Prostate gland (tissue), 2 donors: ENCODE results near the gene NME2. TPM values are rescaled to one million over a fixed set of nuclear protein-coding genes. Genes with fewer than 3 reads are reported as not detected.

Source experiments
- DNase-seq: peaks from one replicate; pipeline ENCODE4 v3.0.0-alpha.2; 2019; ENCODE audit warnings: low spot score
- H3K27ac ChIP-seq, 2 donors: fragments of 200-600 bp; sonication (generic); 2 replicates each; pipeline ENCODE4 v1.5.1; 2017 to 2019
- H3K27me3 ChIP-seq: fragments of 200-600 bp; sonication (generic); replicated peaks from 2 replicates; pipeline ENCODE4 v1.5.1; 2019; ENCODE audit not compliant: insufficient read depth
- H3K36me3 ChIP-seq, 2 donors: fragments of 200-600 bp; sonication (generic); 1 replicate in 1 of 2; 2 replicates in 1 of 2; pipeline versions ENCODE4 v1.5.1 to v1.8.1; 2017 to 2019
- H3K4me1 ChIP-seq: fragments of 200-600 bp; sonication (generic); replicated peaks from 2 replicates; pipeline ENCODE4 v1.5.1; 2019
- H3K4me3 ChIP-seq, 2 donors: fragments of 200-600 bp; sonication (generic); 2 replicates each; pipeline ENCODE4 v1.5.1; 2017 to 2019
- H3K9me3 ChIP-seq: fragments of 200-600 bp; sonication (generic); 2 replicates; pipeline ENCODE4 v1.5.1; 2017
- POLR2A ChIP-seq: fragments of 450-650 bp; IDR thresholded peaks from one replicate; pipeline ENCODE4 v1.6.1; 2016; ENCODE audit warnings: antibody characterized with exemption, mild to moderate bottlenecking
- POLR2AphosphoS5 ChIP-seq: sonication (generic); formaldehyde crosslinking; IDR thresholded peaks from one replicate; pipeline ENCODE4 v1.6.1; 2017; ENCODE audit warnings: antibody characterized with exemption
- WGBS: methylation state at CpG from one replicate; pipeline ENCODE4 v1.1.5; 2018; 5-methylcytosine and 5-hydroxymethylcytosine counted together
- intact Hi-C: fragments of 100-400 bp; cut with DNase I; formaldehyde crosslinking; loops from one replicate; pipeline ENCODE4 v1.14.2; 2022
- total RNA-seq, 2 donors: library from RNA; depleted of rRNA; stranded (reverse); fragments of >200 nt; gene quantifications; one replicate each; pipeline ENCODE4 v1.1.0, GENCODE V29; 2016
- TF ChIP-seq, protein P1 (sequence below), 4 experiments: fragments of 200-600 bp in 2 of 4; fragments of 450-650 bp in 2 of 4; sonication (generic) in 2 of 4; IDR thresholded peaks; 1 replicate in 3 of 4; 2 replicates in 1 of 4; pipeline ENCODE4 v1.5.1; 2016 to 2019; ENCODE audit warnings: antibody characterized with exemption in 4 of 4, mild to moderate bottlenecking in 2 of 4, moderate library complexity in 2 of 4

The NME2 gene
- total RNA-seq, 2 donors from 2014 or later, result 208 to 479 TPM

DNA sequence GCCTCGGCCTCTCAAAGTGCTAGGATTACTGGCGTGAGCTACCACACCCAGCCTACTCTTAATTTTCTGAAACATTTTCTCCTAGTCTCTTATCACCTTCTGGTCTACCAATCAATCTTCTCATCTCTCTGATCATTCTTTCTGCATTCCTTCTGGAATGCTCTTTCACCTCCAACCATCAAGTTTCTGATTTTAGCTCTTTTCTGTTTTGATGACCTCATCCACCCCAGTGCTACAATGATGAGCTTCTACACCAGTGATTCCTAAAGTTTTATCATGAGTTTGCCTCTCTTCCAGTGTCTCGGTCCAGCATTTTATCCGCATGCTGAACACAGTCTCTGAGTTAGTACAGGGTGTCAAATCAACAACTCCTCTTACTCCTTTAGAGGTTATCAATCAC lies 31.5 kb downstream of the NME2 start:
- Histone ChIP-seq H3K4me3 (no peak overlapping the region), H3K9me3 (no peaks in the 10 kb centered on the region), H3K4me1 (no peaks in the 10 kb centered on the region), H3K36me3 (peaks cover 3 to 9% of the 10 kb centered on the region in 2 donors), H3K27me3 (no peaks in the 10 kb centered on the region), H3K27ac (no peak overlapping the region)
- TF ChIP-seq POLR2A, result no peak
- TF ChIP-seq POLR2AphosphoS5, result no peak
- TF ChIP-seq, protein P1, sequence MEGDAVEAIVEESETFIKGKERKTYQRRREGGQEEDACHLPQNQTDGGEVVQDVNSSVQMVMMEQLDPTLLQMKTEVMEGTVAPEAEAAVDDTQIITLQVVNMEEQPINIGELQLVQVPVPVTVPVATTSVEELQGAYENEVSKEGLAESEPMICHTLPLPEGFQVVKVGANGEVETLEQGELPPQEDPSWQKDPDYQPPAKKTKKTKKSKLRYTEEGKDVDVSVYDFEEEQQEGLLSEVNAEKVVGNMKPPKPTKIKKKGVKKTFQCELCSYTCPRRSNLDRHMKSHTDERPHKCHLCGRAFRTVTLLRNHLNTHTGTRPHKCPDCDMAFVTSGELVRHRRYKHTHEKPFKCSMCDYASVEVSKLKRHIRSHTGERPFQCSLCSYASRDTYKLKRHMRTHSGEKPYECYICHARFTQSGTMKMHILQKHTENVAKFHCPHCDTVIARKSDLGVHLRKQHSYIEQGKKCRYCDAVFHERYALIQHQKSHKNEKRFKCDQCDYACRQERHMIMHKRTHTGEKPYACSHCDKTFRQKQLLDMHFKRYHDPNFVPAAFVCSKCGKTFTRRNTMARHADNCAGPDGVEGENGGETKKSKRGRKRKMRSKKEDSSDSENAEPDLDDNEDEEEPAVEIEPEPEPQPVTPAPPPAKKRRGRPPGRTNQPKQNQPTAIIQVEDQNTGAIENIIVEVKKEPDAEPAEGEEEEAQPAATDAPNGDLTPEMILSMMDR (IDR thresholded peaks at IDR 0.05), result no peak
- intact Hi-C loops, result no loop called here
- WGBS, result 96% methylated on average over 4 of the region's 4 CpGs
- DNase-seq, result no peak

DNA sequence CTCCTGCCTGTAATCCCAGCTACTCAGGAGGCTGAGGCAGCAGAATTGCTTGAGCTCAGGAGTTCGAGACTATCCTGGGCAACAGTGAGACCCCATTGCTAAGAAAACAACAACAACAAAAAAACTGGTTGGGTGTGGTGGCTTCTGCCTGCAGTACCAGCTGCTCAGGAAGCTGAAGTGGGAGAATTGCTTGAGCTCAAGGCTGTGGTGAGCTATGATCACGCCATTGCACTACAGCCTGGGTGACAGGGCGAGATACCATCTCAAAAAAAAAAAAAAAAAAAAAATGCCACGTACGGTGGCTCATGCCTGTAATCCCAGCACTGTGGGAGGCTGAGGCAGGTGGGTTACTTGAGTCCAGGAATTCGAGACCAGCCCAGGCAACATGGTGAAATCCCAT lies 34.1 kb downstream of the NME2 start:
- Histone ChIP-seq H3K4me1 (no peaks in the 10 kb centered on the region), H3K4me3 (no peak overlapping the region), H3K27me3 (no peaks in the 10 kb centered on the region), H3K9me3 (no peaks in the 10 kb centered on the region), H3K36me3 (peaks cover 3 to 9% of the 10 kb centered on the region in 2 donors), H3K27ac (no peak overlapping the region)
- TF ChIP-seq POLR2A (no peak), POLR2AphosphoS5 (no peak)
- TF ChIP-seq, protein P1 (IDR thresholded peaks at IDR 0.05), result no peak
- intact Hi-C loops, result no loop called here
- no peak for DNase-seq
- whole genome bisulfite sequencing, result 97% methylated on average over 6 of the region's 6 CpGs

- no peak overlapping the region for H3K27ac ChIP-seq
- WGBS, result 85% methylated on average over 2 of the region's 2 CpGs
- no peaks in the 10 kb centered on the region for H3K9me3 ChIP-seq
- TF ChIP-seq, protein P1 (IDR thresholded peaks at IDR 0.05), result no peak
- no peak for TF ChIP-seq POLR2A
- TF ChIP-seq POLR2AphosphoS5, result no peak
- DNase-seq, result no peak
- H3K27me3 ChIP-seq, result no peaks in the 10 kb centered on the region
- H3K4me3 ChIP-seq, result no peak overlapping the region
- H3K36me3 ChIP-seq, result peaks cover 3 to 6% of the 10 kb centered on the region in 2 donors
- intact Hi-C loops, result no loop called here
- H3K4me1 ChIP-seq, result no peaks in the 10 kb centered on the region
These were observed 34.6 kb downstream of the NME2 start for GRCh38 chr17:51200846-51201245.

GRCh38 chr17:51203838-51204237 lies 37.6 kb downstream of the NME2 start:
- no peaks in the 10 kb centered on the region for H3K4me1 ChIP-seq
- H3K27me3 ChIP-seq, result no peaks in the 10 kb centered on the region
- no peak overlapping the region for H3K4me3 ChIP-seq
- TF ChIP-seq POLR2AphosphoS5, result no peak
- TF ChIP-seq, protein P1 (IDR thresholded peaks at IDR 0.05), result no peak
- no peak for TF ChIP-seq POLR2A
- intact Hi-C loops, result no loop called here
- H3K9me3 ChIP-seq, result no peaks in the 10 kb centered on the region
- H3K27ac ChIP-seq, result no peak overlapping the region
- no peak for DNase-seq
- peaks cover 3 to 4% of the 10 kb centered on the region in 2 donors for H3K36me3 ChIP-seq

DNA sequence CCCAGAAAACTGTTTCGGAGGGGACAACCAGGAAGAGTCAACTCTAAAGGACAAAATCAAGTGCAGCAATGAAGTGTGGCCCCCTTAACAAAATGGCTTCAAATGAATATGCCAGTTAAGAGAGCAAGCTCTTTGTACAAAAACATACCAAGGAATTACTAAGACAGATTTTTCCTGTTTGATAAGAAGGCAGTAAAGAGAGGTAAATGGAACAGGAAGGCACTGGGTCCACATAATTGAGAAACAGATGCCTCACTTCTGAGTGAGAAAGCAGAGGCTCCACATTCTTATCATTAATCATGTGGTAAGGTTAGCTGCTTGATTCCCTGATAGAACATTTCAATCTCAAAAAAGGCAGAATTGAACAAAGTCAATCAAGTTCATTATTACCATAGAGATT lies 48.7 kb downstream of the NME2 start:
- intact Hi-C loops, result no loop called here
- DNase-seq, result no peak

More for the DNA sequence above, 48.7 kb downstream of the NME2 start:
- Histone ChIP-seq H3K4me1 (peaks cover 5% of the 10 kb centered on the region), H3K4me3 (no peak overlapping the region), H3K27me3 (no peaks in the 10 kb centered on the region), H3K27ac (no peak overlapping the region), H3K9me3 (no peaks in the 10 kb centered on the region), H3K36me3 (no peaks in the 10 kb centered on the region)
- TF ChIP-seq, protein P1 (IDR thresholded peaks at IDR 0.05), result no peak
- no peak for TF ChIP-seq POLR2A
- no peak for TF ChIP-seq POLR2AphosphoS5
- WGBS, result 91% methylated on average over 1 of the region's 1 CpG
